HG03066 (cell line): Measurements from ENCODE around the gene SNRPA.
"Not testable (repeated sequence)": the region's sequence is repeated elsewhere in the genome, so short reads cannot be mapped to it uniquely, and the experiment has no call there.

Experiments
- ATAC-seq: cut with Tn5 transposase; IDR thresholded peaks from one replicate; pipeline ENCODE4 v1.9.1; 2021; ENCODE audit warnings: low read depth; ENCODE audit not compliant: unreplicated experiment

Gene SNRPA

GRCh38 chr19:40743926-40744325 is 7.1 kb upstream of the SNRPA start:
- ATAC-seq = no peak

GRCh38 chr19:40744554-40745401 is 6.2 kb upstream of the SNRPA start:
- ATAC-seq = no peak

- no peak for ATAC-seq
Measured at GRCh38 chr19:40745402-40745780, 5.6 kb upstream of the SNRPA start.

GRCh38 chr19:40747536-40747935 is 3.5 kb upstream of the SNRPA start:
- ATAC-seq = no peak

- peak; percentile 80 for ATAC-seq
Measured at GRCh38 chr19:40750058-40750873, 737 bp upstream of the SNRPA start, which contains the start of gene ACTMAP. TSS of gene ACTMAP (minus strand) at chr19:40750477. CDS start at chr19:40749803, 674 bp downstream.

- ATAC-seq = no peak
Measured at GRCh38 chr19:40752257-40752781, 1.3 kb downstream of the SNRPA start.

- ATAC-seq = no peak
Measured at GRCh38 chr19:40754611-40755247, 3.7 kb downstream of the SNRPA start.

- ATAC-seq = no peak
Measured at GRCh38 chr19:40755248-40755624, 4.2 kb downstream of the SNRPA start.

- ATAC-seq = no peak
Measured at GRCh38 chr19:40755791-40756190, 4.8 kb downstream of the SNRPA start.

GRCh38 chr19:40756502-40757110 is 5.6 kb downstream of the SNRPA start:
- ATAC-seq = no peak

GRCh38 chr19:40758491-40758890 is 7.5 kb downstream of the SNRPA start:
- ATAC-seq = no peak

GRCh38 chr19:40759352-40759751 is 8.3 kb downstream of the SNRPA start:
- no peak for ATAC-seq

- no peak for ATAC-seq
Measured at GRCh38 chr19:40762754-40763470, 11.9 kb downstream of the SNRPA start.

GRCh38 chr19:40763526-40763925 is 12.5 kb downstream of the SNRPA start:
- ATAC-seq = no peak

- no peak for ATAC-seq
Measured at GRCh38 chr19:40763963-40764362, 13.0 kb downstream of the SNRPA start.

GRCh38 chr19:40766385-40766784 is 15.4 kb downstream of the SNRPA start:
- ATAC-seq = not testable (repeated sequence)

GRCh38 chr19:40768869-40769268 is 17.9 kb downstream of the SNRPA start:
- no peak for ATAC-seq

GRCh38 chr19:40771101-40771862 is 20.3 kb downstream of the SNRPA start:
- ATAC-seq = not testable (repeated sequence)
